Esophagus squamous epithelium (tissue), 5 donors: ENCODE data around the gene PTPRN2. TPM values are rescaled to one million over a fixed set of nuclear protein-coding genes. Genes with fewer than 3 reads are reported as not detected.
"Not testable (repeated sequence)": the region's sequence is repeated elsewhere in the genome, so short reads cannot be mapped to it uniquely, and the experiment has no call there.

Experiments
- DNase-seq: peaks from one replicate; lab custom pipeline; 2025; lab: John Stamatoyannopoulos, UW
- H3K27ac ChIP-seq, 4 donors: fragments of 200-600 bp; sonication (generic); one replicate each; pipeline ENCODE4 v1.5.1; 2016 to 2019; ENCODE audit warnings: mild to moderate bottlenecking in 1 of 4
- H3K27me3 ChIP-seq, 4 donors: fragments of 200-600 bp; sonication (generic); 1 replicate in 3 of 4; 2 replicates in 1 of 4; pipeline versions ENCODE4 v1.5.1 to v1.6.0; 2017 to 2021; ENCODE audit warnings: antibody characterized with exemption in 1 of 4
- H3K36me3 ChIP-seq, 3 donors: fragments of 200-600 bp; sonication (generic); one replicate each; pipeline ENCODE4 v1.5.1; 2016 to 2019
- H3K4me1 ChIP-seq, 3 donors: fragments of 200-600 bp; sonication (generic); one replicate each; pipeline ENCODE4 v1.5.1; 2017 to 2019
- H3K4me3 ChIP-seq, 4 donors: fragments of 200-600 bp; sonication (generic); 1 replicate in 3 of 4; 2 replicates in 1 of 4; pipeline ENCODE4 v1.5.1; 2016 to 2019; ENCODE audit warnings: mild to moderate bottlenecking in 2 of 4, moderate library complexity in 1 of 4
- H3K9me3 ChIP-seq, 3 donors: fragments of 200-600 bp; sonication (generic); one replicate each; pipeline ENCODE4 v1.5.1; 2016 to 2019
- CTCF ChIP-seq, 6 experiments: fragments of 450-650 bp in 4 of 6; fragments of 200-600 bp in 2 of 6; sonication (generic) in 2 of 6; IDR thresholded peaks; one replicate each; pipeline ENCODE4 v1.5.1; 2016 to 2019; ENCODE audit warnings: antibody characterized with exemption in 6 of 6, mild to moderate bottlenecking in 4 of 6, moderate library complexity in 4 of 6
- POLR2A ChIP-seq, 4 donors: fragments of 450-650 bp; IDR thresholded peaks; one replicate each; pipeline ENCODE4 v1.6.1; 2017; ENCODE audit warnings: antibody characterized with exemption in 4 of 4, mild to moderate bottlenecking in 4 of 4, moderate library complexity in 3 of 4
- WGBS, 2 donors: methylation state at CpG; one replicate each; pipeline ENCODE4 v1.1.5; 2018; 5-methylcytosine and 5-hydroxymethylcytosine counted together
- intact Hi-C: fragments of 100-400 bp; cut with DNase I; formaldehyde crosslinking; loops from one replicate; pipeline ENCODE4 v1.15.0; 2022
- total RNA-seq, 4 donors: library from RNA; depleted of rRNA; stranded (reverse); fragments of >200 nt; gene quantifications; one replicate each; pipeline ENCODE4 v1.1.0, GENCODE V29; 2016
- donor health status: DM: yes; HTN: yes; CAD: no.

The PTPRN2 gene
- total RNA-seq, 4 donors from 2014 or later, result 0.38 to 2.7 (median 1.0) TPM

GRCh38 chr7:158422196-158422886 is 165.3 kb downstream of the PTPRN2 start:
- Histone ChIP-seq H3K4me3 (no peak overlapping the region), H3K36me3 (no peaks in the 10 kb centered on the region), H3K27ac (no peak overlapping the region), H3K4me1 (no peaks in the 10 kb centered on the region), H3K27me3 (peaks cover 0 to 12% (median 0%) of the 10 kb centered on the region in 4 donors), H3K9me3 (no peaks in the 10 kb centered on the region)
- intact Hi-C loops, result no loop called here
- TF ChIP-seq POLR2A (IDR thresholded peaks at IDR 0.05), result no peak
- no peak for TF ChIP-seq CTCF (IDR thresholded peaks at IDR 0.05)
- no peak for DNase-seq
- WGBS, 2 donors, result 73 to 84% methylated on average over 4 to 14 of the region's 17 CpGs

GRCh38 chr7:158421361-158421760 is 166.3 kb downstream of the PTPRN2 start:
- intact Hi-C loops, result no loop called here
- peaks cover 0 to 12% (median 0%) of the 10 kb centered on the region in 4 donors for H3K27me3 ChIP-seq
- H3K4me3 ChIP-seq, result no peak overlapping the region
- H3K27ac ChIP-seq, result no peak overlapping the region
- no peaks in the 10 kb centered on the region for H3K4me1 ChIP-seq
- TF ChIP-seq CTCF (IDR thresholded peaks at IDR 0.05), result no peak
- TF ChIP-seq POLR2A (IDR thresholded peaks at IDR 0.05), result no peak
- DNase-seq, result no peak
- H3K36me3 ChIP-seq, result no peaks in the 10 kb centered on the region
- WGBS, 2 donors, result 65 to 69% methylated on average over 7 of the region's 7 CpGs
- no peaks in the 10 kb centered on the region for H3K9me3 ChIP-seq

- TF ChIP-seq CTCF (IDR thresholded peaks at IDR 0.05), result no peak
- no peak for TF ChIP-seq POLR2A (IDR thresholded peaks at IDR 0.05)
- H3K9me3 ChIP-seq, result no peaks in the 10 kb centered on the region
- no peak for DNase-seq
- no peak overlapping the region for H3K27ac ChIP-seq
- H3K4me1 ChIP-seq, result no peaks in the 10 kb centered on the region
- H3K4me3 ChIP-seq, result no peak overlapping the region
- intact Hi-C loops, result no loop called here
- H3K36me3 ChIP-seq, result no peaks in the 10 kb centered on the region
- WGBS, 2 donors, result 80 to 89% methylated on average over 9 to 16 of the region's 16 CpGs
- peaks cover 0 to 12% (median 0%) of the 10 kb centered on the region in 4 donors for H3K27me3 ChIP-seq
Observed at GRCh38 chr7:158420591-158421340, 166.9 kb downstream of the PTPRN2 start.

GRCh38 chr7:158419238-158419785 is 168.3 kb downstream of the PTPRN2 start:
- no peaks in the 10 kb centered on the region for H3K4me1 ChIP-seq
- intact Hi-C loops, result no loop called here
- H3K4me3 ChIP-seq, result no peak overlapping the region
- peaks cover 0 to 12% (median 0%) of the 10 kb centered on the region in 4 donors for H3K27me3 ChIP-seq
- H3K9me3 ChIP-seq, result no peaks in the 10 kb centered on the region
- H3K36me3 ChIP-seq, result no peaks in the 10 kb centered on the region
- 60 to 68% methylated on average over 9 to 13 of the region's 13 CpGs for WGBS, 2 donors
- TF ChIP-seq POLR2A (IDR thresholded peaks at IDR 0.05) (no peak), CTCF (IDR thresholded peaks at IDR 0.05) (no peak)
- no peak overlapping the region for H3K27ac ChIP-seq
- DNase-seq, result no peak

- WGBS, 2 donors, result 89 to 95% methylated on average over 7 to 14 of the region's 14 CpGs
- H3K4me1 ChIP-seq, H3K27ac ChIP-seq, intact Hi-C loops, H3K4me3 ChIP-seq, DNase-seq, H3K36me3 ChIP-seq, H3K9me3 ChIP-seq: not testable (repeated sequence)
- H3K27me3 ChIP-seq, result peaks cover 0 to 12% (median 0%) of the 10 kb centered on the region in 4 donors
Observed at GRCh38 chr7:158418395-158418794, 169.2 kb downstream of the PTPRN2 start.
